Measurements from ENCODE around the gene USP7. TPM values are rescaled to one million over a fixed set of nuclear protein-coding genes. Genes with fewer than 3 reads are reported as not detected.
A peak's percentile ranks its signal among the peaks of the same experiment; 100 is the strongest.
"Not testable (repeated sequence)": the region's sequence is repeated elsewhere in the genome, so short reads cannot be mapped to it uniquely, and the experiment has no call there.

Gene USP7
- total RNA-seq, 2 experiments from 2014 or later: 162 to 166 TPM

GRCh38 chr16:8928467-8928957 lies 35.2 kb downstream of the USP7 start:
- no peaks in the 10 kb centered on the region for H3K9me3 Mint-ChIP-seq
- H3K27me3 Mint-ChIP-seq: no peaks in the 10 kb centered on the region
- peaks cover 59% of the 10 kb centered on the region for H3K36me3 Mint-ChIP-seq (ENCODE audit: low read depth)
- POLR2A ChIA-PET: no interaction called here
- DNase-seq: no peak
- no peak overlapping the region for H3K4me3 Mint-ChIP-seq
- peaks cover 47% of the 10 kb centered on the region for H3K4me1 Mint-ChIP-seq
- CTCF ChIA-PET: interaction anchor here (0.8 to 1.6 kb wide), 2 partner anchors 8 to 60 kb away, joined by 3 to 10 read pairs; partner anchors contain the start of gene CARHSP1
- H3K27ac Mint-ChIP-seq: no peak overlapping the region

- Mint-ChIP-seq H3K4me1 (peaks cover 57% of the 10 kb centered on the region), H3K27ac (no peak overlapping the region), H3K9me3 (no peaks in the 10 kb centered on the region), H3K27me3 (no peaks in the 10 kb centered on the region), H3K4me3 (no peak overlapping the region), H3K36me3 (ENCODE audit: low read depth) (peaks cover 75% of the 10 kb centered on the region)
- CTCF ChIA-PET: no interaction called here
- POLR2A ChIA-PET: no interaction called here
- DNase-seq: no peak
Observed at GRCh38 chr16:8926827-8927226, 36.9 kb downstream of the USP7 start.

GRCh38 chr16:8925455-8925854 lies 38.3 kb downstream of the USP7 start:
- peaks cover 82% of the 10 kb centered on the region for H3K36me3 Mint-ChIP-seq (ENCODE audit: low read depth)
- peaks cover 66% of the 10 kb centered on the region for H3K4me1 Mint-ChIP-seq
- no peaks in the 10 kb centered on the region for H3K27me3 Mint-ChIP-seq
- no peak for DNase-seq
- POLR2A ChIA-PET: no interaction called here
- CTCF ChIA-PET: interaction anchor here (2.3 to 2.6 kb wide), 2 partner anchors 11 to 83 kb away, joined by 9 to 11 read pairs; no protein-coding TSS in a partner anchor
- H3K4me3 Mint-ChIP-seq: no peak overlapping the region
- no peak overlapping the region for H3K27ac Mint-ChIP-seq
- no peaks in the 10 kb centered on the region for H3K9me3 Mint-ChIP-seq

- peaks cover 88% of the 10 kb centered on the region for H3K36me3 Mint-ChIP-seq (ENCODE audit: low read depth)
- CTCF ChIA-PET: interaction anchor here (2.3 to 2.6 kb wide), 2 partner anchors 12 to 84 kb away, joined by 9 to 11 read pairs; no protein-coding TSS in a partner anchor
- H3K27me3 Mint-ChIP-seq: no peaks in the 10 kb centered on the region
- DNase-seq: no peak
- H3K27ac Mint-ChIP-seq: no peak overlapping the region
- H3K9me3 Mint-ChIP-seq: no peaks in the 10 kb centered on the region
- peaks cover 72% of the 10 kb centered on the region for H3K4me1 Mint-ChIP-seq
- POLR2A ChIA-PET: no interaction called here
- H3K4me3 Mint-ChIP-seq: no peak overlapping the region
Observed at GRCh38 chr16:8924214-8924613, 39.5 kb downstream of the USP7 start.

GRCh38 chr16:8923199-8923598 lies 40.5 kb downstream of the USP7 start:
- ChIA-PET CTCF (interaction anchor here (0.5 to 4.7 kb wide), 2 partner anchors 14 to 313 kb away, joined by 3 to 35 read pairs; no protein-coding TSS in a partner anchor), POLR2A (interaction anchor here (0.9 kb wide), 1 partner anchor 55 kb away, joined by 3 read pairs; the partner anchor contains the start of gene CARHSP1)
- peaks cover 69% of the 10 kb centered on the region for H3K4me1 Mint-ChIP-seq
- H3K9me3 Mint-ChIP-seq: no peaks in the 10 kb centered on the region
- no peaks in the 10 kb centered on the region for H3K27me3 Mint-ChIP-seq
- peaks cover 86% of the 10 kb centered on the region for H3K36me3 Mint-ChIP-seq (ENCODE audit: low read depth)
- no peak overlapping the region for H3K27ac Mint-ChIP-seq
- no peak for DNase-seq
- H3K4me3 Mint-ChIP-seq: no peak overlapping the region

- ChIA-PET POLR2A (no interaction called here), CTCF (interaction anchor here (4.7 kb wide), 1 partner anchor 15 kb away, joined by 35 read pairs; no protein-coding TSS in a partner anchor)
- no peaks in the 10 kb centered on the region for H3K27me3 Mint-ChIP-seq
- H3K4me3 Mint-ChIP-seq: no peak overlapping the region
- peak overlapping the region; percentile 81 for H3K27ac Mint-ChIP-seq
- peaks cover 88% of the 10 kb centered on the region for H3K36me3 Mint-ChIP-seq (ENCODE audit: low read depth)
- peaks cover 84% of the 10 kb centered on the region for H3K4me1 Mint-ChIP-seq
- no peak for DNase-seq
- H3K9me3 Mint-ChIP-seq: no peaks in the 10 kb centered on the region
Observed at GRCh38 chr16:8921347-8921984, 42.2 kb downstream of the USP7 start.

- peaks cover 90% of the 10 kb centered on the region for H3K4me1 Mint-ChIP-seq
- CTCF ChIA-PET: interaction anchor here (1.6 to 4.7 kb wide), 2 partner anchors 16 to 30 kb away, joined by 4 to 35 read pairs; no protein-coding TSS in a partner anchor
- no peak for DNase-seq
- POLR2A ChIA-PET: interaction anchor here (0.7 to 1.4 kb wide), 4 partner anchors 9 to 158 kb away, joined by 3 to 5 read pairs (median 3); partner anchors contain the start of gene USP7
- H3K4me3 Mint-ChIP-seq: no peak overlapping the region
- peak overlapping the region; percentile 81 for H3K27ac Mint-ChIP-seq
- peaks cover 92% of the 10 kb centered on the region for H3K36me3 Mint-ChIP-seq (ENCODE audit: low read depth)
- no peaks in the 10 kb centered on the region for H3K9me3 Mint-ChIP-seq
- H3K27me3 Mint-ChIP-seq: no peaks in the 10 kb centered on the region
Observed at GRCh38 chr16:8920645-8921346, 42.9 kb downstream of the USP7 start.

- no peak overlapping the region for H3K4me3 Mint-ChIP-seq
- H3K27me3 Mint-ChIP-seq: no peaks in the 10 kb centered on the region
- peaks cover 88% of the 10 kb centered on the region for H3K4me1 Mint-ChIP-seq
- peak overlapping the region; percentile 81 for H3K27ac Mint-ChIP-seq
- peaks cover 92% of the 10 kb centered on the region for H3K36me3 Mint-ChIP-seq (ENCODE audit: low read depth)
- ChIA-PET CTCF (interaction anchor here (0.7 to 4.7 kb wide), 5 partner anchors 11 to 89 kb away, joined by 3 to 35 read pairs (median 4); no protein-coding TSS in a partner anchor), POLR2A (interaction anchor here (0.7 to 1.5 kb wide), 8 partner anchors 9 to 159 kb away, joined by 3 to 6 read pairs (median 3); partner anchors contain the start of gene USP7)
- no peak for DNase-seq
- H3K9me3 Mint-ChIP-seq: no peaks in the 10 kb centered on the region
Observed at GRCh38 chr16:8919934-8920462, 43.7 kb downstream of the USP7 start.

- CTCF ChIA-PET: interaction anchor here (0.7 to 4.7 kb wide), 5 partner anchors 11 to 89 kb away, joined by 3 to 35 read pairs (median 4); no protein-coding TSS in a partner anchor
Observed at GRCh38 chr16:8919089-8919933, 44.4 kb downstream of the USP7 start.

GRCh38 chr16:8917336-8917735 lies 46.4 kb downstream of the USP7 start:
- not testable (repeated sequence) for H3K27ac Mint-ChIP-seq, H3K4me3 Mint-ChIP-seq, DNase-seq, H3K27me3 Mint-ChIP-seq, H3K9me3 Mint-ChIP-seq
- Mint-ChIP-seq H3K36me3 (ENCODE audit: low read depth) (peaks cover 90% of the 10 kb centered on the region), H3K4me1 (peaks cover 82% of the 10 kb centered on the region)
- POLR2A ChIA-PET: interaction anchor here (1.1 to 1.3 kb wide), 2 partner anchors 8 to 186 kb away, joined by 3 to 4 read pairs; no protein-coding TSS in a partner anchor
- CTCF ChIA-PET: interaction anchor here (1.1 kb wide), 1 partner anchor 19 kb away, joined by 6 read pairs; no protein-coding TSS in a partner anchor

More at GRCh38 chr16:8919089-8919933, 44.4 kb downstream of the USP7 start:
- Mint-ChIP-seq H3K9me3 (no peaks in the 10 kb centered on the region), H3K36me3 (ENCODE audit: low read depth) (peaks cover 93% of the 10 kb centered on the region), H3K4me3 (no peak overlapping the region), H3K27ac (peak overlapping the region; percentile 81), H3K27me3 (no peaks in the 10 kb centered on the region), H3K4me1 (peaks cover 88% of the 10 kb centered on the region)
- POLR2A ChIA-PET: interaction anchor here (0.9 to 1.5 kb wide), 7 partner anchors 8 to 84 kb away, joined by 3 to 6 read pairs (median 3); no protein-coding TSS in a partner anchor
- DNase-seq: no peak

GRCh38 chr16:8916541-8917225 lies 47.0 kb downstream of the USP7 start:
- no peaks in the 10 kb centered on the region for H3K9me3 Mint-ChIP-seq
- H3K36me3 Mint-ChIP-seq (ENCODE audit: low read depth): peaks cover 90% of the 10 kb centered on the region
- no peak overlapping the region for H3K4me3 Mint-ChIP-seq
- peaks cover 80% of the 10 kb centered on the region for H3K4me1 Mint-ChIP-seq
- H3K27ac Mint-ChIP-seq: peak overlapping the region; percentile 44
- ChIA-PET CTCF (interaction anchor here (11.7 kb wide), 1 partner anchor 19 kb away, joined by 82 read pairs; no protein-coding TSS in a partner anchor), POLR2A (interaction anchor here (1.1 kb wide), 2 partner anchors 16 to 187 kb away, joined by 3 read pairs; no protein-coding TSS in a partner anchor)
- no peaks in the 10 kb centered on the region for H3K27me3 Mint-ChIP-seq
- DNase-seq: no peak
